Osteoblast (primary cell): ENCODE results near the gene CROCC2. TPM values are rescaled to one million over a fixed set of nuclear protein-coding genes. Genes with fewer than 3 reads are reported as not detected.

Experiments
- DNase-seq: peaks from one replicate; pipeline ENCODE4 v3.0.0; 2011; ENCODE audit warnings: low spot score, mixed read lengths; ENCODE audit not compliant: insufficient read length; ENCODE audit errors: missing footprints
- H2AFZ ChIP-seq: 2 replicates; pipeline ENCODE4 v1.6.0; 2011; ENCODE audit warnings: mild to moderate bottlenecking, low read length
- H3K27ac ChIP-seq: 2 replicates; pipeline ENCODE4 v1.5.1; 2011; ENCODE audit warnings: mild to moderate bottlenecking, low read depth, low read length, moderate library complexity
- H3K27me3 ChIP-seq: 2 replicates; pipeline ENCODE4 v1.6.0; 2012; ENCODE audit warnings: mild to moderate bottlenecking, control low read depth, inconsistent platforms, low read length, moderate library complexity; ENCODE audit not compliant: insufficient read depth
- H3K36me3 ChIP-seq: 2 replicates; pipeline ENCODE4 v1.5.1; 2011; ENCODE audit warnings: mild to moderate bottlenecking, low read length, control low read depth, moderate library complexity; ENCODE audit not compliant: insufficient read depth
- H3K4me1 ChIP-seq: 2 replicates; pipeline ENCODE4 v1.5.1; 2011; ENCODE audit warnings: mild to moderate bottlenecking, low read length, control low read depth, moderate library complexity; ENCODE audit not compliant: insufficient read depth
- H3K4me2 ChIP-seq: 2 replicates; pipeline ENCODE4 v1.6.0; 2011; ENCODE audit warnings: mild to moderate bottlenecking, low read length; ENCODE audit not compliant: insufficient read depth
- H3K4me3 ChIP-seq: fragments of 200-600 bp; sonication (generic); 3 replicates; pipeline ENCODE4 v1.5.1; 2012; ENCODE audit warnings: mild to moderate bottlenecking, low read length, inconsistent platforms; ENCODE audit not compliant: insufficient read depth
- H3K79me2 ChIP-seq: 2 replicates; pipeline ENCODE4 v1.6.0; 2012; ENCODE audit warnings: mild to moderate bottlenecking, low read length, control low read depth, inconsistent platforms; ENCODE audit not compliant: insufficient read depth
- H3K9me3 ChIP-seq: 2 replicates; pipeline ENCODE4 v1.5.1; 2011; ENCODE audit warnings: low read depth, low read length, control low read depth
- H4K20me1 ChIP-seq: 2 replicates; pipeline ENCODE4 v1.6.0; 2012; ENCODE audit warnings: mild to moderate bottlenecking, low read length, control low read depth; ENCODE audit not compliant: insufficient read depth
- total RNA-seq: library from RNA; depleted of rRNA; stranded (reverse); fragments of >200 nt; gene quantifications from 2 replicates; pipeline ENCODE4 v1.2.3, GENCODE V29; 2012
- TF ChIP-seq, protein P1 (sequence below): IDR thresholded peaks from 2 replicates; pipeline ENCODE4 v1.5.1; 2011; ENCODE audit warnings: mild to moderate bottlenecking, low read depth, low read length, moderate library complexity; ENCODE audit errors: extremely low read depth

Gene CROCC2
- total RNA-seq, 1 donor = under 0.01 TPM

GRCh38 chr2:240900141-240900860 is 5.8 kb upstream of the CROCC2 start:
- Histone ChIP-seq H4K20me1 (no peaks in the 10 kb centered on the region), H3K9me3 (no peaks in the 10 kb centered on the region), H3K36me3 (no peaks in the 10 kb centered on the region), H3K27ac (no peak overlapping the region), H3K4me2 (no peak overlapping the region), H3K79me2 (no peaks in the 10 kb centered on the region), H3K4me1 (no peaks in the 10 kb centered on the region), H2AFZ (no peak overlapping the region), H3K27me3 (peaks cover under 1% of the 10 kb centered on the region), H3K4me3 (no peak overlapping the region)
- TF ChIP-seq, protein P1, sequence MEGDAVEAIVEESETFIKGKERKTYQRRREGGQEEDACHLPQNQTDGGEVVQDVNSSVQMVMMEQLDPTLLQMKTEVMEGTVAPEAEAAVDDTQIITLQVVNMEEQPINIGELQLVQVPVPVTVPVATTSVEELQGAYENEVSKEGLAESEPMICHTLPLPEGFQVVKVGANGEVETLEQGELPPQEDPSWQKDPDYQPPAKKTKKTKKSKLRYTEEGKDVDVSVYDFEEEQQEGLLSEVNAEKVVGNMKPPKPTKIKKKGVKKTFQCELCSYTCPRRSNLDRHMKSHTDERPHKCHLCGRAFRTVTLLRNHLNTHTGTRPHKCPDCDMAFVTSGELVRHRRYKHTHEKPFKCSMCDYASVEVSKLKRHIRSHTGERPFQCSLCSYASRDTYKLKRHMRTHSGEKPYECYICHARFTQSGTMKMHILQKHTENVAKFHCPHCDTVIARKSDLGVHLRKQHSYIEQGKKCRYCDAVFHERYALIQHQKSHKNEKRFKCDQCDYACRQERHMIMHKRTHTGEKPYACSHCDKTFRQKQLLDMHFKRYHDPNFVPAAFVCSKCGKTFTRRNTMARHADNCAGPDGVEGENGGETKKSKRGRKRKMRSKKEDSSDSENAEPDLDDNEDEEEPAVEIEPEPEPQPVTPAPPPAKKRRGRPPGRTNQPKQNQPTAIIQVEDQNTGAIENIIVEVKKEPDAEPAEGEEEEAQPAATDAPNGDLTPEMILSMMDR = no peak
- no peak for DNase-seq

DNA sequence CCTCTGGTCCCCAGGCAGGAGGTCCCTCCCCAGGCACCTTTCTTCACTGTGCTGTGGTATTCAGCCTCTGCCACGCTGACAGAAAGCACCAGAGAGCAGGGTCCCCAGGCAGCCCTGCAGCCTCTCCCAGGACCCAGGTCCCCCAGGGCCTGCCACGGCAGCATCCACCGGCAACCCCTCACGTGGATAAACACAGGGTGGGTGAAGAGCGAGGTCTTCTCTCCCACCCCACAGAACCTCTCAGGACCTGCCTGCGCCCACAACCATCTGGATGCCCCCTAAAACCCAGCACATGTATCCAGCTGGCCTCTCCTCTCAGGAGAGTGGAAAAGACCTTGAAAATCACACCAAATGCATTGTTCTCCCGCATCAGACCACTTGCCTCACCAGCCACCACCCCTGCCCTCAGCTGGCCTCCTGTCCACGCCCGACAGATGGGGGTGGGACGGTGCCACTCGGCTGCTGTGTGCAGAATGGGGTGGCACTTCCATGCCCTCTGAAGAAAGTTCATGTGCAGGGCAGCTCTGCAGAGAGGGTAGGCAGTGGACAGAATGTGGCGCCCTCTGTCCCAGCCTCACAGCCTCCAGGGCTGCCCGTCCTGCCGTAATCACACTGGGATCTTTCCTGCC is 4.0 kb upstream of the CROCC2 start:
- H2AFZ ChIP-seq = no peak overlapping the region

GRCh38 chr2:240902615-240903041 is 3.5 kb upstream of the CROCC2 start:
- peaks cover 16% of the 10 kb centered on the region for H3K27me3 ChIP-seq
- H3K9me3 ChIP-seq = no peaks in the 10 kb centered on the region
- no peak overlapping the region for H3K4me3 ChIP-seq
- DNase-seq = peak; percentile 84
- no peak overlapping the region for H2AFZ ChIP-seq
- H4K20me1 ChIP-seq = no peaks in the 10 kb centered on the region
- no peaks in the 10 kb centered on the region for H3K4me1 ChIP-seq
- no peak overlapping the region for H3K27ac ChIP-seq
- H3K36me3 ChIP-seq = no peaks in the 10 kb centered on the region
- H3K79me2 ChIP-seq = no peaks in the 10 kb centered on the region
- H3K4me2 ChIP-seq = no peak overlapping the region
- TF ChIP-seq, protein P1 = no peak

More for the DNA sequence above, 4.0 kb upstream of the CROCC2 start:
- DNase-seq = no peak
- Histone ChIP-seq H4K20me1 (no peaks in the 10 kb centered on the region), H3K4me3 (no peak overlapping the region), H3K9me3 (no peaks in the 10 kb centered on the region), H3K79me2 (no peaks in the 10 kb centered on the region), H3K27ac (no peak overlapping the region), H3K4me2 (no peak overlapping the region), H3K4me1 (no peaks in the 10 kb centered on the region), H3K27me3 (peaks cover 12% of the 10 kb centered on the region), H3K36me3 (no peaks in the 10 kb centered on the region)
- TF ChIP-seq, protein P1 = no peak
